ENCODE results near the gene ADAMTS7. TPM values are rescaled to one million over a fixed set of nuclear protein-coding genes. Genes with fewer than 3 reads are reported as not detected.
"Not testable (repeated sequence)": the region's sequence is repeated elsewhere in the genome, so short reads cannot be mapped to it uniquely, and the experiment has no call there.

ADAMTS7 gene
- total RNA-seq, 1 donor from 2014 or later = 4.2 TPM

- not testable (repeated sequence) for DNase-seq (ENCODE audit: low spot score)
These were observed 28.9 kb downstream of the ADAMTS7 start for GRCh38 chr15:78782402-78782801.

GRCh38 chr15:78781381-78781780 is 29.9 kb downstream of the ADAMTS7 start:
- DNase-seq (ENCODE audit: low spot score) = not testable (repeated sequence)

GRCh38 chr15:78779975-78780374 is 31.3 kb downstream of the ADAMTS7 start:
- DNase-seq (ENCODE audit: low spot score) = not testable (repeated sequence)

- not testable (repeated sequence) for DNase-seq (ENCODE audit: low spot score)
These were observed 32.0 kb downstream of the ADAMTS7 start for GRCh38 chr15:78779176-78779785.

- no peak for DNase-seq (ENCODE audit: low spot score)
These were observed 32.8 kb downstream of the ADAMTS7 start for GRCh38 chr15:78778422-78778821.

GRCh38 chr15:78777953-78778345 is 33.3 kb downstream of the ADAMTS7 start:
- DNase-seq (ENCODE audit: low spot score) = not testable (repeated sequence)

GRCh38 chr15:78777290-78777952 is 33.8 kb downstream of the ADAMTS7 start:
- DNase-seq (ENCODE audit: low spot score) = not testable (repeated sequence)

GRCh38 chr15:78776046-78776925 is 35.0 kb downstream of the ADAMTS7 start:
- DNase-seq (ENCODE audit: low spot score) = not testable (repeated sequence)

- no peak for DNase-seq (ENCODE audit: low spot score)
These were observed 35.8 kb downstream of the ADAMTS7 start for GRCh38 chr15:78775472-78775871.

- DNase-seq (ENCODE audit: low spot score) = not testable (repeated sequence)
These were observed 36.7 kb downstream of the ADAMTS7 start for GRCh38 chr15:78774451-78774990.

- not testable (repeated sequence) for DNase-seq (ENCODE audit: low spot score)
These were observed 37.4 kb downstream of the ADAMTS7 start for GRCh38 chr15:78773765-78774450.

- DNase-seq (ENCODE audit: low spot score) = no peak
These were observed 38.5 kb downstream of the ADAMTS7 start for GRCh38 chr15:78772738-78773137.

- not testable (repeated sequence) for DNase-seq (ENCODE audit: low spot score)
These were observed 39.7 kb downstream of the ADAMTS7 start for GRCh38 chr15:78771436-78772000.

GRCh38 chr15:78771020-78771419 is 40.2 kb downstream of the ADAMTS7 start:
- not testable (repeated sequence) for DNase-seq (ENCODE audit: low spot score)

- not testable (repeated sequence) for DNase-seq (ENCODE audit: low spot score)
These were observed 41.6 kb downstream of the ADAMTS7 start for GRCh38 chr15:78769473-78770225.

- no peak for DNase-seq (ENCODE audit: low spot score)
These were observed 42.5 kb downstream of the ADAMTS7 start for GRCh38 chr15:78768531-78769408.

- no peak for DNase-seq (ENCODE audit: low spot score)
These were observed 43.2 kb downstream of the ADAMTS7 start for GRCh38 chr15:78768096-78768495.

GRCh38 chr15:78767331-78767951 is 43.8 kb downstream of the ADAMTS7 start:
- DNase-seq (ENCODE audit: low spot score) = no peak

- not testable (repeated sequence) for DNase-seq (ENCODE audit: low spot score)
These were observed 44.6 kb downstream of the ADAMTS7 start for GRCh38 chr15:78766641-78767071.
